ENCODE results near the gene CLPSL1. TPM values are rescaled to one million over a fixed set of nuclear protein-coding genes. Genes with fewer than 3 reads are reported as not detected.

CLPSL1 gene
- total RNA-seq, 2 experiments from 2014 or later: not detected

GRCh38 chr6:35778437-35778836 lies 2.4 kb upstream of the CLPSL1 start:
- Mint-ChIP-seq H3K36me3 (no peaks in the 10 kb centered on the region), H3K4me1 (peaks cover 3% of the 10 kb centered on the region), H3K27me3 (peaks cover 37% of the 10 kb centered on the region), H3K4me3 (no peak overlapping the region), H3K27ac (no peak overlapping the region), H3K9me3 (no peaks in the 10 kb centered on the region)
- no peak for DNase-seq

GRCh38 chr6:35781290-35781689 lies 471 bp downstream of the CLPSL1 start:
- H3K27me3 Mint-ChIP-seq: peaks cover 41% of the 10 kb centered on the region
- peaks cover 3% of the 10 kb centered on the region for H3K4me1 Mint-ChIP-seq
- no peaks in the 10 kb centered on the region for H3K9me3 Mint-ChIP-seq
- DNase-seq: no peak
- no peak overlapping the region for H3K27ac Mint-ChIP-seq
- H3K36me3 Mint-ChIP-seq: no peaks in the 10 kb centered on the region
- H3K4me3 Mint-ChIP-seq: no peak overlapping the region

- Mint-ChIP-seq H3K27ac (no peak overlapping the region), H3K27me3 (peaks cover 46% of the 10 kb centered on the region), H3K9me3 (no peaks in the 10 kb centered on the region), H3K4me3 (no peak overlapping the region), H3K36me3 (no peaks in the 10 kb centered on the region), H3K4me1 (peaks cover 3% of the 10 kb centered on the region)
- no peak for DNase-seq
Measured at GRCh38 chr6:35782424-35782823, 1.6 kb downstream of the CLPSL1 start.

- no peak overlapping the region for H3K27ac Mint-ChIP-seq
- H3K9me3 Mint-ChIP-seq: no peaks in the 10 kb centered on the region
- no peak overlapping the region for H3K4me3 Mint-ChIP-seq
- no peak for DNase-seq
- peaks cover 50% of the 10 kb centered on the region for H3K27me3 Mint-ChIP-seq
- H3K36me3 Mint-ChIP-seq: no peaks in the 10 kb centered on the region
- H3K4me1 Mint-ChIP-seq: peaks cover 3% of the 10 kb centered on the region
Measured at GRCh38 chr6:35784200-35784599, 3.4 kb downstream of the CLPSL1 start.

GRCh38 chr6:35786272-35786671 lies 5.5 kb downstream of the CLPSL1 start:
- H3K27ac Mint-ChIP-seq: no peak overlapping the region
- no peaks in the 10 kb centered on the region for H3K36me3 Mint-ChIP-seq
- no peaks in the 10 kb centered on the region for H3K4me1 Mint-ChIP-seq
- H3K4me3 Mint-ChIP-seq: no peak overlapping the region
- H3K9me3 Mint-ChIP-seq: no peaks in the 10 kb centered on the region
- DNase-seq: no peak
- H3K27me3 Mint-ChIP-seq: peaks cover 62% of the 10 kb centered on the region

- no peaks in the 10 kb centered on the region for H3K36me3 Mint-ChIP-seq
- peaks cover 62% of the 10 kb centered on the region for H3K27me3 Mint-ChIP-seq
- no peak for DNase-seq
- no peaks in the 10 kb centered on the region for H3K4me1 Mint-ChIP-seq
- no peaks in the 10 kb centered on the region for H3K9me3 Mint-ChIP-seq
- H3K27ac Mint-ChIP-seq: no peak overlapping the region
- H3K4me3 Mint-ChIP-seq: no peak overlapping the region
Measured at GRCh38 chr6:35786810-35787209, 6.0 kb downstream of the CLPSL1 start.

GRCh38 chr6:35787266-35788218 lies 6.7 kb downstream of the CLPSL1 start:
- Mint-ChIP-seq H3K27ac (no peak overlapping the region), H3K9me3 (no peaks in the 10 kb centered on the region), H3K4me1 (no peaks in the 10 kb centered on the region), H3K36me3 (no peaks in the 10 kb centered on the region), H3K4me3 (no peak overlapping the region), H3K27me3 (peaks cover 58% of the 10 kb centered on the region)
- DNase-seq: no peak

- H3K36me3 Mint-ChIP-seq: no peaks in the 10 kb centered on the region
- H3K9me3 Mint-ChIP-seq: no peaks in the 10 kb centered on the region
- no peaks in the 10 kb centered on the region for H3K4me1 Mint-ChIP-seq
- DNase-seq: no peak
- no peak overlapping the region for H3K27ac Mint-ChIP-seq
- peaks cover 58% of the 10 kb centered on the region for H3K27me3 Mint-ChIP-seq
- H3K4me3 Mint-ChIP-seq: no peak overlapping the region
Measured at GRCh38 chr6:35788423-35788982, 7.7 kb downstream of the CLPSL1 start.

GRCh38 chr6:35790683-35791082 lies 9.9 kb downstream of the CLPSL1 start:
- no peak overlapping the region for H3K27ac Mint-ChIP-seq
- H3K9me3 Mint-ChIP-seq: no peaks in the 10 kb centered on the region
- no peaks in the 10 kb centered on the region for H3K4me1 Mint-ChIP-seq

GRCh38 chr6:35794536-35795452 lies 14.0 kb downstream of the CLPSL1 start:
- Mint-ChIP-seq H3K36me3 (no peaks in the 10 kb centered on the region), H3K27me3 (peaks cover 9% of the 10 kb centered on the region), H3K9me3 (no peaks in the 10 kb centered on the region), H3K4me3 (no peak overlapping the region), H3K4me1 (no peaks in the 10 kb centered on the region), H3K27ac (no peak overlapping the region)
- no peak for DNase-seq

More at GRCh38 chr6:35790683-35791082, 9.9 kb downstream of the CLPSL1 start:
- DNase-seq: no peak
- H3K27me3 Mint-ChIP-seq: peaks cover 43% of the 10 kb centered on the region
- H3K4me3 Mint-ChIP-seq: no peak overlapping the region
- H3K36me3 Mint-ChIP-seq: no peaks in the 10 kb centered on the region

- Mint-ChIP-seq H3K27me3 (peaks cover 4% of the 10 kb centered on the region), H3K36me3 (no peaks in the 10 kb centered on the region), H3K27ac (no peak overlapping the region), H3K4me1 (no peaks in the 10 kb centered on the region), H3K4me3 (no peak overlapping the region), H3K9me3 (no peaks in the 10 kb centered on the region)
- DNase-seq: no peak
Measured at GRCh38 chr6:35795453-35796071, 14.7 kb downstream of the CLPSL1 start.

- no peak overlapping the region for H3K4me3 Mint-ChIP-seq
- no peaks in the 10 kb centered on the region for H3K4me1 Mint-ChIP-seq
- no peaks in the 10 kb centered on the region for H3K36me3 Mint-ChIP-seq
- DNase-seq: no peak
- no peak overlapping the region for H3K27ac Mint-ChIP-seq
- no peaks in the 10 kb centered on the region for H3K9me3 Mint-ChIP-seq
- H3K27me3 Mint-ChIP-seq: no peaks in the 10 kb centered on the region
Measured at GRCh38 chr6:35796236-35796635, 15.4 kb downstream of the CLPSL1 start.

- no peak overlapping the region for H3K27ac Mint-ChIP-seq
- no peak overlapping the region for H3K4me3 Mint-ChIP-seq
- no peaks in the 10 kb centered on the region for H3K36me3 Mint-ChIP-seq
- H3K4me1 Mint-ChIP-seq: no peaks in the 10 kb centered on the region
- DNase-seq: no peak
- no peaks in the 10 kb centered on the region for H3K27me3 Mint-ChIP-seq
- H3K9me3 Mint-ChIP-seq: no peaks in the 10 kb centered on the region
Measured at GRCh38 chr6:35797837-35798526, 17.2 kb downstream of the CLPSL1 start.

- H3K4me1 Mint-ChIP-seq: no peaks in the 10 kb centered on the region
- no peaks in the 10 kb centered on the region for H3K36me3 Mint-ChIP-seq
- H3K27ac Mint-ChIP-seq: no peak overlapping the region
- no peaks in the 10 kb centered on the region for H3K27me3 Mint-ChIP-seq
- H3K4me3 Mint-ChIP-seq: no peak overlapping the region
- H3K9me3 Mint-ChIP-seq: no peaks in the 10 kb centered on the region
- no peak for DNase-seq
Measured at GRCh38 chr6:35798706-35799105, 17.9 kb downstream of the CLPSL1 start.

All from activated naive CD8-positive, alpha-beta T cell treated with anti-CD3 and anti-CD28 coated beads for 36 hours (primary cell).